ENCODE measurements around the gene B4GALNT1.

DNA sequence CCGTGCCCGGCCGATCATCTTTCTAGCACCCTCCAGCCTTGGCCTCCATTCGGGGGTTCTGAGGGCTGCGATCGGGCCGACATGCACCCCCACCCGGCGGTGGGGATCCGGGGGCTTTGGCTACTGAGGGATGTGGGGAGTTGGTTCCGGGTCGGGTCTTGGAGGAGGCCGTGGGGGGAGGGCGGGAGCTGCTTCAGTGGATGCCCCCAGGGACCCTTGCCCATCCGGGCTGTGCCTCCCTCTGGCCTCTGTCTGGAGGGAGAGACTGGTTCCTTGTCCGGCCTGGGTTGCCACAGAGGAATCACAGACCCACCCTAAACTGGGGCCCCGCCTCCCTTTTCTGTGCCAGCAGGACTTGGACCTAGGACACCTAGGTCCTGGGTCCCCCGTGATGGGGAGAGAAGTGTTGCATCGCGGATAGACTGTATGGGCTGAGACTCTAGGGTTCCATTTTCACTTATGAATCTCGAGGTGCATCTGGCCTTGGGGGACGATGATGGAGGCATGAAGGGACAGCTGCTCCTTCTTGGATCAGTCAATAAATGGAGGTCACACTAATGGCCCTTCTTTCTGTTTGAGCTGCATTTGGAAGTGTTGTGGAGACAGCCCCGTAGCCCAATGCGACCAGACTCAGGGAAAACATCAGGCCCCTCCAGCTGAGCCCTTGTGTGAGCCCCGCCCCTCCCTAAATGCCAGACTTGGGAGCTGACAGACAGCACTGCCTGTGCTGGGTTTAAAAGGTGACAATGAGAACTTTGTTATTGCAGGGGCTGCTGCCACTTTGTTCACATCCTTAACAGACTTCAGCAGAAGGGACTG is 27.8 kb downstream of the B4GALNT1 start:
- no peak for TF ChIP-seq POLR2A (IDR thresholded peaks at IDR 0.05; ENCODE audit: low read length)
- no peak for TF ChIP-seq CEBPB (IDR thresholded peaks at IDR 0.05)
- no peak for TF ChIP-seq RFX5 (IDR thresholded peaks at IDR 0.05)
- TF ChIP-seq CTCF (IDR thresholded peaks at IDR 0.05) = no peak
- TF ChIP-seq CBX8 (IDR thresholded peaks at IDR 0.05) = no peak
- TF ChIP-seq SREBF2 (IDR thresholded peaks at IDR 0.05) = no peak

Data from A549 (cell line).